ENCODE results near the gene CHCHD6. TPM values are rescaled to one million over a fixed set of nuclear protein-coding genes. Genes with fewer than 3 reads are reported as not detected.
A peak's percentile ranks its signal among the peaks of the same experiment; 100 is the strongest.

Gene CHCHD6
- total and polyA plus RNA-seq, 2 of the 4 experiments (the other 2 are of a cell fraction), result 18.8 to 28.9 TPM

- H3K36me3 ChIP-seq (ENCODE audit: control insufficient read depth, insufficient read depth, low read length), result peaks cover 17% of the 10 kb centered on the region
- peak overlapping the region; percentile 96 for H3K23ac ChIP-seq (ENCODE audit: low read depth, low read length)
- H2BK5ac ChIP-seq (ENCODE audit: low read depth, low read length, poor library complexity, severe bottlenecking), result peak overlapping the region; percentile 98
- H2AFZ ChIP-seq (replicated peaks; ENCODE audit: low read length, poor library complexity), result peak overlapping the region; percentile 93
- no peaks in the 10 kb centered on the region for H3K9me3 ChIP-seq (ENCODE audit: control insufficient read depth, insufficient read depth, low read length)
- peaks cover 20% of the 10 kb centered on the region for H3K9me1 ChIP-seq (ENCODE audit: insufficient read depth, low read length)
- in situ Hi-C loops (cut with MboI; ENCODE audit: low sequenced_read_pairs) (no loop called here), intact Hi-C loops (cut with micrococcal nuclease) (loop anchor here (1.0 to 10.0 kb wide), 4 partner anchors 20 to 542 kb away; no protein-coding TSS in a partner anchor), dilution Hi-C loops (cut with HindIII; ENCODE audit: low sequenced_read_pairs, unreplicated experiment) (no loop called here)
- peak overlapping the region; percentile 100 for H4K91ac ChIP-seq (ENCODE audit: insufficient read depth, low read depth, low read length)
- peak overlapping the region; percentile 99 to 100 for H4K8ac ChIP-seq (ENCODE audit: low read depth in 2 of 2, low read length in 2 of 2)
- H2BK15ac ChIP-seq (ENCODE audit: low read depth, low read length), result peak overlapping the region; percentile 99
- peak overlapping the region; percentile 98 for H2AK5ac ChIP-seq (ENCODE audit: low read depth, low read length)
- H3K27ac ChIP-seq (ENCODE audit: insufficient read depth, low read length), result peak overlapping the region; percentile 99
- H4K5ac ChIP-seq (ENCODE audit: low read depth, low read length), result peak overlapping the region; percentile 99
- H4K20me1 ChIP-seq (ENCODE audit: insufficient read depth, low read length), result peaks cover 11% of the 10 kb centered on the region
- peak; percentile 92 for ATAC-seq (ENCODE audit: low read depth)
- DNase-seq, result peak; percentile 89
- H2BK120ac ChIP-seq (ENCODE audit: low read depth, low read length), result peak overlapping the region; percentile 99
- H3K9ac ChIP-seq (ENCODE audit: low read depth, low read length), result peak overlapping the region; percentile 96
- H3K56ac ChIP-seq (ENCODE audit: extremely low read depth, insufficient read depth, low read length), result peak overlapping the region; percentile 78; the same call in 1 of the 2 replicates
- peak overlapping the region; percentile 99 for H3K14ac ChIP-seq (replicated peaks; ENCODE audit: low read depth, low read length)
- peak overlapping the region; percentile 71 for H3K4me2 ChIP-seq (ENCODE audit: low read depth, low read length)
- peak overlapping the region; percentile 94 for H2BK20ac ChIP-seq (ENCODE audit: low read depth, low read length)
- H3K79me1 ChIP-seq (ENCODE audit: low read depth in 1 of 2, low read length in 2 of 2), result peaks cover 24 to 57% of the 10 kb centered on the region in 2 experiments
- CTCF ChIA-PET, result interaction anchor here (0.7 to 2.0 kb wide), 3 partner anchors 8 to 250 kb away, joined by 3 to 13 read pairs (median 3); no protein-coding TSS in a partner anchor
- peaks cover 29% of the 10 kb centered on the region for H3K4me1 ChIP-seq (ENCODE audit: control insufficient read depth, insufficient read depth, low read length)
- no TSS peak for BruUV-seq (replicated peaks)
- H3K4ac ChIP-seq (ENCODE audit: low read depth, low read length), result peak overlapping the region; percentile 100
- POLR2A ChIA-PET (ENCODE audit: unreplicated experiment), result no interaction called here
- no peak overlapping the region for H3K4me3 ChIP-seq (ENCODE audit: insufficient read depth, low read depth, low read length)
- peak overlapping the region; percentile 99 for H2AK9ac ChIP-seq (replicated peaks; ENCODE audit: low read depth, low read length, poor library complexity)
- peak overlapping the region; percentile 95 for H3K18ac ChIP-seq (ENCODE audit: low read depth, low read length)
- no peaks in the 10 kb centered on the region for H3K27me3 ChIP-seq (ENCODE audit: control insufficient read depth, insufficient read depth, low read length)
- WGBS, 2 experiments (ENCODE audit: extremely low coverage in 2 of 2, insufficient read length in 1 of 2), result 40% methylated on average over 2 of the region's 26 CpGs; no CpG with 5 or more reads in 1 of the 2 experiments
- TF ChIP-seq CTCF (conservative IDR thresholded peaks at IDR 0.05; ENCODE audit: low read depth, low read length), result peak; percentile 69
- TF ChIP-seq RCOR1 (IDR thresholded peaks at IDR 0.05; ENCODE audit: insufficient replicate concordance, low read length), result no peak
- peak; percentile 64 for TF ChIP-seq SMC3 (IDR thresholded peaks at IDR 0.05; ENCODE audit: low read depth, low read length)
- peak; percentile 70 for TF ChIP-seq RAD21 (IDR thresholded peaks at IDR 0.05; ENCODE audit: low read length)
- TF ChIP-seq POLR2A (IDR thresholded peaks at IDR 0.05; ENCODE audit: low read depth, low read length), result 0 out of 2 replicates have a peak, but pooled peaks have one; percentile 49
- 0 out of 2 replicates have a peak, but pooled peaks have one; percentile 18 for TF ChIP-seq BHLHE40 (IDR thresholded peaks at IDR 0.05; ENCODE audit: low read depth, low read length)
- no peak for TF ChIP-seq NFE2L2 (IDR thresholded peaks at IDR 0.05; ENCODE audit: low read depth, low read length)
- peak; percentile 89; the same call in 1 of the 2 replicates for TF ChIP-seq MAZ (IDR thresholded peaks at IDR 0.05; ENCODE audit: borderline replicate concordance, low read depth, low read length)
- no peak for TF ChIP-seq CEBPB (IDR thresholded peaks at IDR 0.05; ENCODE audit: low read depth, low read length)
- no peak for TF ChIP-seq CHD1 (IDR thresholded peaks at IDR 0.05; ENCODE audit: low read depth, low read length)
- TF ChIP-seq FOS (IDR thresholded peaks at IDR 0.05; ENCODE audit: low read depth, low read length), result no peak
- TF ChIP-seq USF2 (IDR thresholded peaks at IDR 0.05; ENCODE audit: low read depth, low read length), result no peak
- no peak for TF ChIP-seq MAFK (IDR thresholded peaks at IDR 0.05; ENCODE audit: low read depth, low read length)
- no peak for TF ChIP-seq MXI1 (IDR thresholded peaks at IDR 0.05; ENCODE audit: borderline replicate concordance, low read depth, low read length)
Observed at GRCh38 chr3:127002195-127003174, 298.4 kb downstream of the CHCHD6 start.

Measured in IMR-90 (cell line).